Thyroid gland (tissue), 4 donors: Measurements from ENCODE around the gene GPR179.

Source experiments
- POLR2A ChIP-seq, 2 donors: fragments of 450-650 bp; IDR thresholded peaks; one replicate each; pipeline ENCODE4 v1.6.1; 2017; ENCODE audit warnings: antibody characterized with exemption in 2 of 2, mild to moderate bottlenecking in 2 of 2, moderate library complexity in 1 of 2
- TF ChIP-seq, protein P1 (sequence below), 6 experiments: fragments of 200-600 bp in 3 of 6; fragments of 450-650 bp in 3 of 6; sonication (generic) in 3 of 6; IDR thresholded peaks; one replicate each; pipeline ENCODE4 v1.5.1; 2016 to 2019; ENCODE audit warnings: antibody characterized with exemption in 6 of 6, mild to moderate bottlenecking in 2 of 6, inconsistent platforms in 1 of 6, moderate library complexity in 1 of 6

DNA sequence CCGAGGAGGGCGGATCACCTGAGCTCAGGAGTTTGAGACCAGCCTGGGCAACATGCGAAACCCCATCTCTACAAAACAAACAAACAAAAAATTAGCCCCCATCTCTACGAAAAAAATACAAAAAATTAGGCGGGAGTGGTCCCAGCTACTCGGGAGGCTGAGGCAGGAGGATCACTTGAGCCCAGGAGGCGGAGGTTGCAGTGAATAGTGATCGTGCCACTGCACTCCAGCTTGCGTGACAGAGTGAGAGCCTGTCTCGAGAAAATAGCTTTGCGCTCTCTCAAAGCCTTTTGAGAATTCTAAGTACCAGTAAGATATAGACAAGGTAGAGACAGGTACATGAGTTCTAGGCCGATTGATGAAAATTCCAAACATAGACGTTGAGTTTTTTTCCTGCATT is 9.9 kb upstream of the GPR179 start:
- TF ChIP-seq, protein P1, sequence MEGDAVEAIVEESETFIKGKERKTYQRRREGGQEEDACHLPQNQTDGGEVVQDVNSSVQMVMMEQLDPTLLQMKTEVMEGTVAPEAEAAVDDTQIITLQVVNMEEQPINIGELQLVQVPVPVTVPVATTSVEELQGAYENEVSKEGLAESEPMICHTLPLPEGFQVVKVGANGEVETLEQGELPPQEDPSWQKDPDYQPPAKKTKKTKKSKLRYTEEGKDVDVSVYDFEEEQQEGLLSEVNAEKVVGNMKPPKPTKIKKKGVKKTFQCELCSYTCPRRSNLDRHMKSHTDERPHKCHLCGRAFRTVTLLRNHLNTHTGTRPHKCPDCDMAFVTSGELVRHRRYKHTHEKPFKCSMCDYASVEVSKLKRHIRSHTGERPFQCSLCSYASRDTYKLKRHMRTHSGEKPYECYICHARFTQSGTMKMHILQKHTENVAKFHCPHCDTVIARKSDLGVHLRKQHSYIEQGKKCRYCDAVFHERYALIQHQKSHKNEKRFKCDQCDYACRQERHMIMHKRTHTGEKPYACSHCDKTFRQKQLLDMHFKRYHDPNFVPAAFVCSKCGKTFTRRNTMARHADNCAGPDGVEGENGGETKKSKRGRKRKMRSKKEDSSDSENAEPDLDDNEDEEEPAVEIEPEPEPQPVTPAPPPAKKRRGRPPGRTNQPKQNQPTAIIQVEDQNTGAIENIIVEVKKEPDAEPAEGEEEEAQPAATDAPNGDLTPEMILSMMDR (IDR thresholded peaks at IDR 0.05), result no peak
- no peak for TF ChIP-seq POLR2A (IDR thresholded peaks at IDR 0.05)
